NT2/D1 (cell line): ENCODE data around the gene TBPL2.

ENCODE experiments used
- DNase-seq: peaks from one replicate; pipeline ENCODE4 v3.0.0-alpha.2; 2011; ENCODE audit warnings: low read depth, low spot score
- H3K27me3 ChIP-seq: 2 replicates; pipeline ENCODE4 v1.6.0; 2011; ENCODE audit warnings: mild to moderate bottlenecking; ENCODE audit not compliant: insufficient read length, insufficient read depth
- H3K36me3 ChIP-seq: 2 replicates; pipeline ENCODE4 v1.6.1; 2011; ENCODE audit warnings: mild to moderate bottlenecking, low read length, mixed read lengths; ENCODE audit not compliant: insufficient read depth, insufficient read length
- H3K4me1 ChIP-seq: 2 replicates; pipeline ENCODE4 v1.5.1; 2011; ENCODE audit not compliant: insufficient read depth, insufficient read length
- H3K4me3 ChIP-seq: 2 replicates; pipeline ENCODE4 v1.5.1; 2011; ENCODE audit warnings: low read depth; ENCODE audit not compliant: insufficient read length
- H3K9ac ChIP-seq: 2 replicates; pipeline ENCODE4 v1.6.0; 2011; ENCODE audit warnings: low read depth; ENCODE audit not compliant: insufficient read length
- H3K9me3 ChIP-seq: 2 replicates; pipeline ENCODE4 v1.5.1; 2011; ENCODE audit warnings: mild to moderate bottlenecking, low read length; ENCODE audit not compliant: insufficient read depth
- SUZ12 ChIP-seq: IDR thresholded peaks from 2 replicates; pipeline ENCODE4 v1.6.1; 2011; ENCODE audit not compliant: insufficient read length, insufficient read depth; ENCODE audit errors: extremely low read depth
- YY1 ChIP-seq: IDR thresholded peaks from 2 replicates; pipeline ENCODE4 v1.6.1; 2011; ENCODE audit not compliant: insufficient read length, insufficient read depth
- ZNF274 ChIP-seq: IDR thresholded peaks from 2 replicates; pipeline ENCODE4 v1.6.1; 2011; ENCODE audit warnings: mild to moderate bottlenecking, low read depth, low read length

Gene TBPL2

GRCh38 chr14:55373784-55374705 is 66.4 kb downstream of the TBPL2 start:
- peaks cover 35% of the 10 kb centered on the region for H3K36me3 ChIP-seq

GRCh38 chr14:55372825-55373224 is 67.6 kb downstream of the TBPL2 start:
- Histone ChIP-seq H3K9ac (no peak overlapping the region), H3K9me3 (no peaks in the 10 kb centered on the region), H3K36me3 (peaks cover 32% of the 10 kb centered on the region), H3K27me3 (no peaks in the 10 kb centered on the region), H3K4me3 (no peak overlapping the region), H3K4me1 (no peaks in the 10 kb centered on the region)
- DNase-seq = no peak
- no peak for TF ChIP-seq ZNF274
- no peak for TF ChIP-seq SUZ12
- no peak for TF ChIP-seq YY1

More at GRCh38 chr14:55373784-55374705, 66.4 kb downstream of the TBPL2 start:
- TF ChIP-seq ZNF274 = no peak
- no peak for TF ChIP-seq YY1
- no peak for TF ChIP-seq SUZ12
- Histone ChIP-seq H3K9ac (no peak overlapping the region), H3K4me3 (no peak overlapping the region), H3K9me3 (no peaks in the 10 kb centered on the region), H3K4me1 (no peaks in the 10 kb centered on the region), H3K27me3 (no peaks in the 10 kb centered on the region)
- no peak for DNase-seq

GRCh38 chr14:55372423-55372822 is 68.0 kb downstream of the TBPL2 start:
- TF ChIP-seq ZNF274 (no peak), SUZ12 (no peak), YY1 (no peak)
- no peaks in the 10 kb centered on the region for H3K4me1 ChIP-seq

GRCh38 chr14:55370883-55371455 is 69.4 kb downstream of the TBPL2 start:
- TF ChIP-seq YY1 (no peak), SUZ12 (no peak), ZNF274 (no peak)
- DNase-seq = no peak
- Histone ChIP-seq H3K9ac (no peak overlapping the region), H3K4me1 (no peaks in the 10 kb centered on the region), H3K4me3 (no peak overlapping the region), H3K27me3 (no peaks in the 10 kb centered on the region), H3K36me3 (peaks cover 24% of the 10 kb centered on the region), H3K9me3 (no peaks in the 10 kb centered on the region)

More at GRCh38 chr14:55372423-55372822, 68.0 kb downstream of the TBPL2 start:
- Histone ChIP-seq H3K9me3 (no peaks in the 10 kb centered on the region), H3K36me3 (peaks cover 32% of the 10 kb centered on the region), H3K27me3 (no peaks in the 10 kb centered on the region), H3K9ac (no peak overlapping the region), H3K4me3 (no peak overlapping the region)
- DNase-seq = no peak

- no peak for DNase-seq
- no peak for TF ChIP-seq ZNF274
- TF ChIP-seq SUZ12 = no peak
- TF ChIP-seq YY1 = no peak
- Histone ChIP-seq H3K4me3 (no peak overlapping the region), H3K4me1 (no peaks in the 10 kb centered on the region), H3K36me3 (peaks cover 33% of the 10 kb centered on the region), H3K27me3 (no peaks in the 10 kb centered on the region), H3K9ac (no peak overlapping the region), H3K9me3 (no peaks in the 10 kb centered on the region)
These were observed 74.1 kb downstream of the TBPL2 start for GRCh38 chr14:55366271-55366670.
